HG03575 (cell line): ENCODE results near the gene MYO15B.

Experiments
- ATAC-seq: cut with Tn5 transposase; IDR thresholded peaks from one replicate; pipeline ENCODE4 v1.9.1; 2021; ENCODE audit not compliant: unreplicated experiment, insufficient number of reproducible peaks, low FRiP score; ENCODE audit errors: extremely low read depth

Gene MYO15B

GRCh38 chr17:75587675-75588595 lies at the start of gene MYO15B:
MYO15B (plus strand) TSS chr17:75587800; CDS start chr17:75588058, 258 bp downstream.
- ATAC-seq, result no peak

- ATAC-seq, result no peak
Observed at GRCh38 chr17:75539967-75540729, 47.5 kb upstream of the MYO15B start.

- ATAC-seq, result no peak
Observed at GRCh38 chr17:75540923-75541503, 46.6 kb upstream of the MYO15B start.

GRCh38 chr17:75542229-75542628 lies 45.4 kb upstream of the MYO15B start:
- ATAC-seq, result no peak

GRCh38 chr17:75542728-75543336 lies 44.8 kb upstream of the MYO15B start:
- no peak for ATAC-seq

- ATAC-seq, result no peak
Observed at GRCh38 chr17:75544250-75544649, 43.4 kb upstream of the MYO15B start.

- no peak for ATAC-seq
Observed at GRCh38 chr17:75546181-75546580, 41.4 kb upstream of the MYO15B start.

GRCh38 chr17:75547091-75547490 lies 40.5 kb upstream of the MYO15B start:
- ATAC-seq, result no peak

- ATAC-seq, result no peak
Observed at GRCh38 chr17:75548813-75549212, 38.8 kb upstream of the MYO15B start.

- no peak for ATAC-seq
Observed at GRCh38 chr17:75549246-75550138, 38.1 kb upstream of the MYO15B start.

GRCh38 chr17:75550139-75550465 lies 37.5 kb upstream of the MYO15B start:
- ATAC-seq, result no peak

GRCh38 chr17:75551266-75551665 lies 36.3 kb upstream of the MYO15B start:
- no peak for ATAC-seq

- ATAC-seq, result no peak
Observed at GRCh38 chr17:75552425-75553294, 34.9 kb upstream of the MYO15B start.

GRCh38 chr17:75553295-75554110 lies 34.1 kb upstream of the MYO15B start:
- no peak for ATAC-seq

GRCh38 chr17:75555679-75556153 lies 31.9 kb upstream of the MYO15B start:
- ATAC-seq, result no peak

GRCh38 chr17:75557075-75557851 lies 30.3 kb upstream of the MYO15B start:
- ATAC-seq, result no peak
